Activated CD4-positive, alpha-beta T cell treated with anti-CD3 and anti-CD28 coated beads, Interleukin-2, amount 50 U/mL, for 24 hours (primary cell): ENCODE results near the gene PAFAH1B1.
A peak's percentile ranks its signal among the peaks of the same experiment; 100 is the strongest.
"Not testable (repeated sequence)": the region's sequence is repeated elsewhere in the genome, so short reads cannot be mapped to it uniquely, and the experiment has no call there.

Experiments used
- DNase-seq, 2 donors: peaks; one replicate each; pipeline ENCODE4 v3.0.0-alpha.2; 2020; ENCODE audit warnings: low read depth in 1 of 2, low spot score in 1 of 2

The PAFAH1B1 gene

GRCh38 chr17:2594722-2595599 lies 1.5 kb downstream of the PAFAH1B1 start:
- DNase-seq = peak; percentile 4 to 15

GRCh38 chr17:2595716-2596115 lies 2.3 kb downstream of the PAFAH1B1 start:
- DNase-seq = no peak

- no peak for DNase-seq
Observed at GRCh38 chr17:2598166-2598565, 4.7 kb downstream of the PAFAH1B1 start.

GRCh38 chr17:2602597-2603017 lies 9.2 kb downstream of the PAFAH1B1 start:
- DNase-seq = no peak

GRCh38 chr17:2608350-2608913 lies 15.0 kb downstream of the PAFAH1B1 start:
- DNase-seq = no peak

- DNase-seq = no peak
Observed at GRCh38 chr17:2609091-2609490, 15.6 kb downstream of the PAFAH1B1 start.

- DNase-seq = no peak
Observed at GRCh38 chr17:2610195-2611175, 17.0 kb downstream of the PAFAH1B1 start.

GRCh38 chr17:2611627-2612026 lies 18.2 kb downstream of the PAFAH1B1 start:
- no peak for DNase-seq

- DNase-seq = no peak
Observed at GRCh38 chr17:2612630-2613029, 19.2 kb downstream of the PAFAH1B1 start.

GRCh38 chr17:2613089-2613808 lies 19.8 kb downstream of the PAFAH1B1 start:
- no peak for DNase-seq

DNA sequence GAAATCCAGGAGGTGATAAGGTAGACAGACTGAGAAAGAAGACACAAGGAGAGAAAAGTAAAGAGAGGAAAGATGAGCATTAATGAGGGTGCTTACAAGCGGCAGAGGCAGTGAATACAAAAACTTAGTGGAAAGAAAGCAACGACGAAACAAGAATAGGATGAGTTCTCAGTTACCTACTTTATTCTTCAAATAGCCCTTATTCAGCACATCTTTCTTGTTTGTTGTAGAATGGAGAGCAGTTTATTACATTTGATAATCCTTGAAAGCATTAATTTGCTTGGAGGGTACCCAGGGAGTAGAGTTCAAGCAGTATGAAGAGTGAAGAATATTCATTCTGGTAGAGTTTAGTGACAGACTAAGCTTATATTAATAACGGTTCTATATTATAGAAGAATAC lies 22.4 kb downstream of the PAFAH1B1 start:
- no peak for DNase-seq

DNA sequence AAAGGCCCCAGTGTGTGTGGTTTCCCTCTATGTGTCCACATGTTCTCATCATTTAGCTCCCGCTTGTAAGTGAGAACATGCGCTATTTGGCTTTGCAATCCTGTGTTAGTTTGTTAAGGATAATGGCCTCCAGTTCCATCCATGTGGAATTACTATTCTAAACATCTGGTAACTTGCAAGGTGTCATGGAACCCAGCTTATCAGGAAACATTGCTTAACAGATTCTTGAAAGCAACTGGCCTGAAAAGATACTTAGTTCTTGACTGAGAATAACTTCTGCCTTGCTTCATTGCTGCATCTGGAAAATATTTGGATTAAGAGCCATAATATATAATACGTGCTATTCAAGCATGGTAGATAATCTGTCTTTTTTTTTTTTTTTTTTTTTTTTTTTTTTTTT lies 27.8 kb downstream of the PAFAH1B1 start:
- no peak for DNase-seq

DNA sequence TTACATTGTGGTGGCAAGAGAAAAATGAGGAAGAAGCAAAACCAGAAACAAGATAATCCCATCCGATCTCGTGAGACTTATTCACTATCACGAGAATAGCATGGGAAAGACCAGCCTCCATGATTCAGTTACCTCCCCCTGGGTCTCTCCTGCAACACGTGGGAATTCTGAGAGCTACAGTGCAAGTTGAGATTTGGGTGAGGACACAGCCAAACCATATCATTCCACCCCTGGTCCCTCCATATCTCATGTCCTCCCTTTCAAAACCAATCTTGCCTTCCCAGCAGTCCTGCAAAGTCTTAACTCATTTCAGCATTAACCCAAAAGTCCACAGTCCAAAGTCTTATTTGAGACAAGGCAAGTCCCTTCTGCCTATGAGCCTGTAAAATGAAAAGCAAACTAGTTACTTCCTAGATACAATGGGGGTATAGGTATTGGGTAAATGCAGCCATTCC lies 28.5 kb downstream of the PAFAH1B1 start:
- not testable (repeated sequence) for DNase-seq

- DNase-seq = not testable (repeated sequence)
Observed at GRCh38 chr17:2622721-2623301, 29.4 kb downstream of the PAFAH1B1 start.

DNA sequence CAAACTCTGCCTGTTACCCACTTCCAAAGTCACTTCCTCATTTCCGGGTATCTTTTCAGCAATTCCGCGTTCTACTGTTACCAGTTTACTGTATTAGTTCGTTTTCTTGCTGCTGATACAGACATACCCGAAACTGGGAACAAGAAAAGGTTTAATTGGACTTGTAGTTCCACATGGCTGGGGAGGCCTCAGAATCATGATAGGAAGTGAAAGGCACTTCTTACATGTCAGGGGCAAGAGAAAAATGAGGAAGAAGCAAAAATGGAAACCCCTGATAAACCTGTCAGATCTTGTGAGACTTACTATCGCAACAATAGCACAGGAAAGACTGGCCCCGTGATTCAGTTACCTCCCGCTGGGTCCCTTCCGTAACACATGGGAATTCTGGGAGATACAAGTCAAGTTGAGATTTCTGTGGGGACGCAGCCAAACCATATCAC lies 30.9 kb downstream of the PAFAH1B1 start:
- DNase-seq = no peak

DNA sequence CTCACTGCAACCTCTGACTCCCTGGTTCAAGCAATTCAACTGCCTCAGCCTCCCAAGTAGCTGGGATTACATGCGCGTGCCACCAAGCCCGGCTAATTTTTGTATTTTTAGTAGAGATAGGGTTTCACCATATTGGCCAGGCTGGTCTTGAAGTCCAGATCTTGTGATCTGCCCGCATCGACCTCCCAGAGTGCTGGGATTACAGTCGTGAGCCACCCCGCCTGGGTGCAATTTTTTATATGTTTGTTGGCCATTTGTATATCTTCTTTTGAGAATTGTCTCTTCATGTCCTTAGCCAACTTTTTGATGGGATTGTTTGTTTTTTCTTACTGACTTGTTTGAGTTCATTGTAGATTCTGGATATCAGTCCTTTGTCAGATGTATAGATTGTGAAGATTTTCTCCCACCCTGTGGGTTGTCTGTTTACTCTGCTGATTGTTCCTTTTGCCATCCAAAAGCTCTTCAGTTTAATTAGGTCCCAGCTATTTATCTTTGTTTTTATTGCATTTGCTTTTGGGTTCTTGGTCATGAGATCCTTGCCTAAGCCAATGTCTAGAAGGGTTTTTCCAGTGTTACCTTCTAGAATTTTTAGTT lies 33.3 kb downstream of the PAFAH1B1 start:
- not testable (repeated sequence) for DNase-seq

DNA sequence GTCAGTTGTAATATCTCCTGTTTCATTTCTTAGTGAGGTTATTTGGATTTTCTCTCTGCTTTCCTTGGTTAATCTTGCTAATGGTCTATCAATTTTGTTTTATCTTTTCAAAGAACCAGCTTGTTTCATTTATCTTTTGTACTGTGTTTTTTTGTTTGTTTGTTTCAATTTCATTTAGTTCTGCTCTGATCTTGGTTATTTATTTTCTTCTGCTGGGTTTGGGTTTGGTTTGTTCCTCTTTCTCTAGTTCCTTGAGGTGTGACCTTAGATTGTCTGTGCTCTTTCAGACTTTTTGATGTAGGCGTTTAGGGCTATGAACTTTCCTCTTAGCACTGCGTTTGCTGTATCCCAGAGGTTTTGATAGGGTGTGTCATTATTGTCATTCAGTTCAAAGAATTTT lies 35.5 kb downstream of the PAFAH1B1 start:
- not testable (repeated sequence) for DNase-seq

GRCh38 chr17:2631211-2631610 lies 37.8 kb downstream of the PAFAH1B1 start:
- DNase-seq = no peak

- DNase-seq = no peak
Observed at GRCh38 chr17:2634361-2634960, 41.0 kb downstream of the PAFAH1B1 start.
